ENCODE data around the gene MYOD1. TPM values are rescaled to one million over a fixed set of nuclear protein-coding genes. Genes with fewer than 3 reads are reported as not detected.

The MYOD1 gene
- total and polyA plus RNA-seq, 9 of the 15 experiments (the other 6 are each of a cell fraction or from before 2014, with no cell fraction given), result not detected

- no TSS peak for BruUV-seq (replicated peaks)
- POLR2A ChIA-PET, result no interaction called here
- Histone ChIP-seq H3K9me3 (replicated peaks; ENCODE audit: control insufficient read depth, insufficient read depth, low read depth, low read length) (no peaks in the 10 kb centered on the region), H2AFZ (ENCODE audit: low read depth, low read length) (no peak overlapping the region), H3K36me3 (ENCODE audit: control insufficient read depth, insufficient read depth, low read length) (no peaks in the 10 kb centered on the region), H3K4me3 (no peak overlapping the region), H3K4me1 (replicated peaks in 1 of 2; ENCODE audit: control insufficient read depth in 2 of 2, insufficient read depth in 2 of 2, low read length in 2 of 2) (no peaks in the 10 kb centered on the region), H3K79me2 (ENCODE audit: control insufficient read depth, insufficient read depth, low read length) (no peaks in the 10 kb centered on the region), H3K27me3 (ENCODE audit: control insufficient read depth in 2 of 2, insufficient read depth in 2 of 2, low read length in 2 of 2) (peaks cover 0 to 32% of the 10 kb centered on the region in 2 experiments; a peak in 3 of 5 replicates), H3K9me1 (ENCODE audit: control insufficient read depth, insufficient read depth, low read length) (no peaks in the 10 kb centered on the region), H3K9ac (ENCODE audit: insufficient read depth in 1 of 2, low read depth in 2 of 2, low read length in 2 of 2) (no peak overlapping the region), H3K4me2 (ENCODE audit: insufficient read depth, low read length) (no peak overlapping the region), H3K27ac (ENCODE audit: extremely low read depth, low read depth, low read length) (no peak overlapping the region), H4K20me1 (replicated peaks; ENCODE audit: control insufficient read depth, insufficient read depth, low read length) (no peaks in the 10 kb centered on the region)
- FAIRE-seq (no peak), ATAC-seq (no peak), DNase-seq (ENCODE audit: extremely low read depth in 1 of 4, low spot score in 3 of 4) (no peak)
- intact Hi-C loops (cut with micrococcal nuclease) (no loop called here), in situ Hi-C loops (cut with MboI) (no loop called here)
- 2% methylated on average over 9 of the region's 10 CpGs for WGBS (ENCODE audit: insufficient coverage, low coverage, missing lambda C conversion rate)
- CTCF ChIA-PET (ENCODE audit: low intra/inter-chr PET ratio), result no interaction called here
- TF ChIP-seq ELK1 (CRISPR knock-in tag; IDR thresholded peaks at IDR 0.05) (no peak), CBX1 (IDR thresholded peaks at IDR 0.05; ENCODE audit: low read depth) (no peak), FUS (optimal IDR thresholded peaks at IDR 0.05; ENCODE audit: low read depth, low read length) (no peak), TAF7 (tag; IDR thresholded peaks at IDR 0.05) (no peak), ZKSCAN1 (IDR thresholded peaks at IDR 0.05; ENCODE audit: low read depth, low read length) (no peak), MBD2 (IDR thresholded peaks at IDR 0.05; ENCODE audit: borderline replicate concordance, low read depth) (no peak), DEAF1 (CRISPR knock-in tag; IDR thresholded peaks at IDR 0.05) (no peak), C11orf30 (IDR thresholded peaks at IDR 0.05; ENCODE audit: low read depth) (no peak), PTTG1 (tag; IDR thresholded peaks at IDR 0.05; ENCODE audit: low read depth) (no peak), RBBP5 (IDR thresholded peaks at IDR 0.05; ENCODE audit: borderline replicate concordance, insufficient read depth, low read length, poor library complexity, severe bottlenecking) (no peak), ZNF324 (CRISPR knock-in tag; IDR thresholded peaks at IDR 0.05) (no peak)
- TF ChIP-seq, protein P1, sequence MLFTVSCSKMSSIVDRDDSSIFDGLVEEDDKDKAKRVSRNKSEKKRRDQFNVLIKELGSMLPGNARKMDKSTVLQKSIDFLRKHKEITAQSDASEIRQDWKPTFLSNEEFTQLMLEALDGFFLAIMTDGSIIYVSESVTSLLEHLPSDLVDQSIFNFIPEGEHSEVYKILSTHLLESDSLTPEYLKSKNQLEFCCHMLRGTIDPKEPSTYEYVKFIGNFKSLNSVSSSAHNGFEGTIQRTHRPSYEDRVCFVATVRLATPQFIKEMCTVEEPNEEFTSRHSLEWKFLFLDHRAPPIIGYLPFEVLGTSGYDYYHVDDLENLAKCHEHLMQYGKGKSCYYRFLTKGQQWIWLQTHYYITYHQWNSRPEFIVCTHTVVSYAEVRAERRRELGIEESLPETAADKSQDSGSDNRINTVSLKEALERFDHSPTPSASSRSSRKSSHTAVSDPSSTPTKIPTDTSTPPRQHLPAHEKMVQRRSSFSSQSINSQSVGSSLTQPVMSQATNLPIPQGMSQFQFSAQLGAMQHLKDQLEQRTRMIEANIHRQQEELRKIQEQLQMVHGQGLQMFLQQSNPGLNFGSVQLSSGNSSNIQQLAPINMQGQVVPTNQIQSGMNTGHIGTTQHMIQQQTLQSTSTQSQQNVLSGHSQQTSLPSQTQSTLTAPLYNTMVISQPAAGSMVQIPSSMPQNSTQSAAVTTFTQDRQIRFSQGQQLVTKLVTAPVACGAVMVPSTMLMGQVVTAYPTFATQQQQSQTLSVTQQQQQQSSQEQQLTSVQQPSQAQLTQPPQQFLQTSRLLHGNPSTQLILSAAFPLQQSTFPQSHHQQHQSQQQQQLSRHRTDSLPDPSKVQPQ (CRISPR knock-in tag; IDR thresholded peaks at IDR 0.05; ENCODE audit: borderline replicate concordance), result no peak
- TF ChIP-seq, protein P2, sequence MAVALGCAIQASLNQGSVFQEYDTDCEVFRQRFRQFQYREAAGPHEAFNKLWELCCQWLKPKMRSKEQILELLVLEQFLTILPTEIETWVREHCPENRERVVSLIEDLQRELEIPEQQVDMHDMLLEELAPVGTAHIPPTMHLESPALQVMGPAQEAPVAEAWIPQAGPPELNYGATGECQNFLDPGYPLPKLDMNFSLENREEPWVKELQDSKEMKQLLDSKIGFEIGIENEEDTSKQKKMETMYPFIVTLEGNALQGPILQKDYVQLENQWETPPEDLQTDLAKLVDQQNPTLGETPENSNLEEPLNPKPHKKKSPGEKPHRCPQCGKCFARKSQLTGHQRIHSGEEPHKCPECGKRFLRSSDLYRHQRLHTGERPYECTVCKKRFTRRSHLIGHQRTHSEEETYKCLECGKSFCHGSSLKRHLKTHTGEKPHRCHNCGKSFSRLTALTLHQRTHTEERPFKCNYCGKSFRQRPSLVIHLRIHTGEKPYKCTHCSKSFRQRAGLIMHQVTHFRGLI (CRISPR knock-in tag; IDR thresholded peaks at IDR 0.05), result no peak
- TF ChIP-seq, protein P3, sequence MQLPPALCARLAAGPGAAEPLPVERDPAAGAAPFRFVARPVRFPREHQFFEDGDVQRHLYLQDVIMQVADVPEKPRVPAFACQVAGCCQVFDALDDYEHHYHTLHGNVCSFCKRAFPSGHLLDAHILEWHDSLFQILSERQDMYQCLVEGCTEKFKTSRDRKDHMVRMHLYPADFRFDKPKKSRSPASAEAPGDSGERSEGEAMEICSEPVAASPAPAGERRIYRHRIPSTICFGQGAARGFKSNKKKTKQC (CRISPR knock-in tag; IDR thresholded peaks at IDR 0.05), result no peak
Measured at GRCh38 chr11:17753641-17754040, 34.3 kb downstream of the MYOD1 start.
